HG03196 (cell line): Measurements from ENCODE around the gene ZRANB2.

Source experiments
- ATAC-seq: cut with Tn5 transposase; IDR thresholded peaks from one replicate; pipeline ENCODE4 v1.9.1; 2021; ENCODE audit not compliant: unreplicated experiment

ZRANB2 gene

DNA sequence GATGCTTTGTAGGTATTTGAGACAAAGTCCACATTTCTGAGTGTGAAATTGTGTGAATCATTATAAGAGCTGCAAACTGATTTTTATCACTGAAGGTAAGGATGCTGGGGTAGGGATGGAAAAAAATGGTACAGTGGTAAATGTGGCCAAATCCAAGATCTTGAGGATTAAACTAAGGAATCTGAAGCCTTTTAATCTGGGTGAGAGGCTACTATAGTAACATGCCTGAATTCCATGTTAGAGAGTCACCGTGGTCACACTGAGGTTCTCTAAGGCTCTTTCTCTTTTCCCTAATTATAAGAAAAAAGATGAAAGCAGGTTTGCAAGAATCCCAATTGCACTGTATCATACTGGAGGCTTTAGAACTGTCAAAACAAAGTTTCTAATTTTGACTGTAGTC is 50.8 kb downstream of the ZRANB2 start:
- no peak for ATAC-seq

DNA sequence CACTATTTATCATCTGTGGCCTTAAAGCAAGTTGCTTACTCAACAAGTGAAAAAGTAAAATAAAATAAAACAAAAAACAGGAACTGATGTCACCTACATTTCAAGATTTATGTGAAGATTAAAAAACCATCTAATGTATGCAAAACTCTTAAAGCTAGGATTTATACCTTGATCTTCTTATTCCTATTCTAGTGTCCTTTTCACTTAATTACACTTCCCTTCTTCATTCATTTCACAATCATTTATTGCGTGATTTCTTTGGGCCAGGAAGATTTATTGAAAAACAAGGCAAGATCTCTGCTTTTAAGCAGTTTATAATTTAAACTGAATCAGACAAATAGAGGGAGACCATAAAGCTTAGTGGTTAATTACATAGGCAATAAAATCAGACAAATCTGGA is 51.9 kb downstream of the ZRANB2 start:
- ATAC-seq = no peak

DNA sequence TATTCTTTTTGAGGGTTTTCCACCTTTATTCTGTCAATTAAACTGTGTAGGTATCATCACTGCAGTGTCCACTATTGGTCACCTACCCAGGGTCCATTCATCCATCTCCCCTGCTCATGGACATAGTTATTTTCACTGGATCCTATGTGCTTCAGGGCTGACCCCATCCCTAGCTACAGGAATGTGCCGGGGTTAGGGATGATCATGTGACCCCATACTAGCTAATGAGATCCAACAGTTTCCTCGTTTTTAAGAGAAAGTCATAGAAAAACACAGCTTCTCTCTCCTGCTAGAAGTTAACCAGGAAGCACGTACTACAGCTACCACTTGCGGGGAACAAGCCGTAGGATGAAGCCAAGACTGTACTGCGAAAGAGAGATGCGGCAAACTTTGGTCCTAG is 52.8 kb downstream of the ZRANB2 start:
- no peak for ATAC-seq

DNA sequence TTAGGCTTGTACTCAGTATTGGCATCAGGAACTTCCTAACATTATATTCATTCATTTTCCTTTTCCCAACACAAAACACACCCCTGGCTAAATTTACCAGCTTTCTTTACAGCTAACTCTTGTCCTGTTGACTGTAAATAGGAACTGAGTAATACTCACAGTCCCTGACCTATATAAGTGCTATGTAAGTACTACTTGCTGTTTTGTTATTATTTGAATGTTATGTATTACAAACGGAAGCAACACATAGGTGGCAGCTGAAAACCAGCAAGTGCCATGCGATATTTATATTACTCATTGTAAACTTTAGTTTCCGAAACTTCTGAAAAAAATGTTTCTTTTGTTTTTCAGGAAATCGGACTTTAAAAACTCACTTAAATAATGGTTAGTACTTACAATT is 54.7 kb downstream of the ZRANB2 start:
- no peak for ATAC-seq

DNA sequence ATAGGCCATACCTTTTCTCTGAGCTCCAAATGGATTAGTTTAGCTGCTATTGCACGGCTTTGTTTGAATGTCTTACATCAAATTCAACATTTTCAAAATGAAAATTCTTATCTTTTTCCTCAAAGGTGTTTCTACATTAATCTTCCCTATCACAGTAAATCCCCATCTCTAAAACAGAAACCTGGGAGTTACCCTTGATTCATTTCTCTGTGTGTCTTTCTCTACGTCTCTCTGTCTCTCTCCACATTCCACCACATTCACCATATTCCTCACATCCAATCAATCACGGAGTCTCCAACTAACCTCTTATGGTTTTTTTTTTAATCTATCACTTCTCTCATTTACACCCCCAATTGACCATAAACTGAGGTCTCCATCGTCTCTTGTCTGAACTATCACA is 57.3 kb downstream of the ZRANB2 start:
- no peak for ATAC-seq

DNA sequence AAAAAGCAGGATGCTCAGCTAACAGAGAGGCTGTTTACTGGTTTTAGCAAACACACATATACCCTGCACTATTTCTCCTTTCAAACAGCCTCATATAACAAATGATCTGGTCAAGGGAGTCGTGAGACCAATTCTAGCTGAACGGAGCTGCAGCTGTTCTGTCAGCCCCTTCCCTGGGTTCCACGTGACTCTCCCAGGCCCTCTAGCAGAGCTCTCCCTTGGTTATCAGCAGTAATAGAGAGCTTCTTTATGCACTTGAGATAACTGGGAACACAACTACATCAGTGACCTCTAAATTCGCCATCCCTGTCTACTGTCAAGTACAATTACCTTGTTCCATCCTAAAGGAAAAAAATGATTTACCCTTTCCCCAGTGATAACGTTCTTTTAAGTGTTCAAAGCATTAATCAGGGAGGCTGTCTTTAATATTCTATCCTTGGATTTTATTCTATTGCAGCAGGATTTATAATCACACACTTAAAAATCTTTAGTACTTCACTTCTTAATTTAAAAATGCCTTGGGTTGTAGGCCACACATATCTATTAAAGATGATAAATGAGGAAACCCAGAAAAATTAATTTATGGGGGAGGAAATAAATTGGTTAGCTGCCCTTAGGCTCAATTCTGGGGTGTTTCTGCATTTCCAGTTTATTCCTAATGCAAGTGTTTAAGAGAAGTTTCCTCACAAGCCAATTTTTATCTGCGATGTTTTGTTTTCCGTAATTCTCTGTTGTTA is 61.4 kb downstream of the ZRANB2 start:
- ATAC-seq = no peak

DNA sequence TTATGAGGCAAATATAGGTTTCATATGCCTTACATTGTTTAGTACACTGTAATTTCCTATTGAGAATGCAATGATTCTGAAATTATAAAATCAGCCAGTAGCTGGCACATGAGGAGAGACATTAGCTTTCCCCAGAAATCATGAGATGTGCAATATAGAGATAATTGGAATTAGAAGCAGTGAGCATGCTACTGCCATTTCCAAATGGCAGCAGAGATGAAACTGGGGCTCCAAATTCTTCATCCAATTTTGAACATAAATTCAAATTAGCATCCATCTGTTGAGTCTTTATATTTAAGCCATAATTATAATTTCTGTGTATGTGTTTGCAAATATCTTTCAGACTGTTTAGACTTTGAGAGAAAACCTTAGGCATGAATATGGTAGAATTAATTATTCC is 62.0 kb downstream of the ZRANB2 start:
- ATAC-seq = no peak

DNA sequence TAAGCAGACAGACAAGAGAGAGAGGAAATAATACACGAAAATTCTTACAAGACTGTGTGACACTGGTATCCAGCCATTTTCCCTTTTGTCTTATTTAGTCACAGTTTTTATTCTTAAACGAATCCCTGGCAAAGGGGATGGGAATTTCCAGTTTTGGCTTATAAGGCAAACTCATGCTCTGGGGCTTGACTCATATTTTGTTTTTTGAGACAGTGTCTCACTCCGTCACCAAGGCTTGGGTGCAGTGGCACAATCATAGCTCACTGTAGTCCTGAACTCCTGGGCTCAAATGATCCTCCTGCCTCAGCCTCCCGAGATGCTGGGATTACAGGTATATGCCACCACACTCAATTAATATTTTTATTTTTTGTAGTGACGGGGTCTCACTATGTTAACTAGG is 65.1 kb downstream of the ZRANB2 start:
- ATAC-seq = no peak

DNA sequence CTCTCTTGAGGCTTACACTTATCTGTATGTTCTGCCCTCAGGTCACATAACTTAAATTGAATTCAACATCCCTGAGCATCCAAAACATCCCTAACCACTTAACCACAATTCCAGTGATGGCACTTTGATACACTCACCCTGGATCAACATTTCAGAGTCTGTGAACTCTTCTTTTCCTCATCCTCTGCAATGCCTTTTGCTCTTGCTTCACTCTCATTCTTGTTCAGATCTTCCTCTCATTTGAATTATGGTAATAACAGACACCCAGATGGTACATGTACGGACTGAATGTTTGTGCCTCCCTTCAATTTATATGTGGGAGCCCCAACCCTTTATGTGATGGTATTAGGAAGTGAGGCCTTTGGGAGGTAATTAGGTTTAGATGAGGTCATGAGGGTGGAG is 66.7 kb downstream of the ZRANB2 start:
- no peak for ATAC-seq
